HepG2 (cell line): Measurements from ENCODE around the gene PHC1. TPM values are rescaled to one million over a fixed set of nuclear protein-coding genes. Genes with fewer than 3 reads are reported as not detected.

Experiments
- AGO2 ChIP-seq: fragments of 200-400 bp; formaldehyde crosslinking; optimal IDR thresholded peaks from 2 replicates; pipeline ENCODE3; 2017; ENCODE audit warnings: mild to moderate bottlenecking, low read depth, low read length, moderate library complexity
- AHDC1 ChIP-seq: sonication (generic); formaldehyde crosslinking; IDR thresholded peaks from 2 replicates; pipeline ENCODE4 v1.5.1; 2020; ENCODE audit warnings: mild to moderate bottlenecking, missing genetic modification reagents, borderline replicate concordance
- DNMT1 ChIP-seq: sonication (generic); formaldehyde crosslinking; IDR thresholded peaks from 2 replicates; pipeline ENCODE4 v1.5.1; 2020; ENCODE audit warnings: mild to moderate bottlenecking, missing genetic modification reagents
- HMGXB4 ChIP-seq, 2 experiments: sonication (generic) in 1 of 2; formaldehyde crosslinking in 1 of 2; IDR thresholded peaks; 2 replicates each; pipeline versions ENCODE4 v1.4.0 to v1.6.1; 2018 to 2020; ENCODE audit warnings: missing genetic modification reagents in 2 of 2, borderline replicate concordance in 1 of 2, low read depth in 1 of 2, mild to moderate bottlenecking in 1 of 2, missing biosample characterization in 1 of 2
- MAZ ChIP-seq, 2 experiments: sonication (generic) in 1 of 2; formaldehyde crosslinking in 1 of 2; IDR thresholded peaks; 2 replicates each; pipeline versions ENCODE4 v1.5.0 to v1.6.1; 2012 to 2020; ENCODE audit warnings: low read depth in 2 of 2, mild to moderate bottlenecking in 2 of 2, borderline replicate concordance in 1 of 2, improper control_type of control experiment in 1 of 2, low read length in 1 of 2, missing genetic modification reagents in 1 of 2, moderate library complexity in 1 of 2
- MEF2D ChIP-seq: sonication (generic); formaldehyde crosslinking; IDR thresholded peaks from 2 replicates; pipeline ENCODE4 v1.5.1; 2020; ENCODE audit warnings: mild to moderate bottlenecking, missing genetic modification reagents
- PHF20 ChIP-seq: sonication (generic); formaldehyde crosslinking; IDR thresholded peaks from 2 replicates; pipeline ENCODE4 v1.5.0; 2020; ENCODE audit warnings: mild to moderate bottlenecking, missing genetic modification reagents
- PHF21A ChIP-seq: sonication (generic); formaldehyde crosslinking; IDR thresholded peaks from 2 replicates; pipeline ENCODE4 v1.5.0; 2020; ENCODE audit warnings: mild to moderate bottlenecking, missing genetic modification reagents
- TEAD3 ChIP-seq: optimal IDR thresholded peaks from 2 replicates; pipeline ENCODE3; 2016; ENCODE audit warnings: borderline replicate concordance
- ZBTB38 ChIP-seq: sonication (generic); formaldehyde crosslinking; IDR thresholded peaks from 2 replicates; pipeline ENCODE4 v1.5.1; 2020; ENCODE audit warnings: mild to moderate bottlenecking, missing genetic modification reagents
- ZBTB4 ChIP-seq: sonication (generic); formaldehyde crosslinking; IDR thresholded peaks from 2 replicates; pipeline ENCODE4 v1.4.0; 2020; ENCODE audit warnings: missing genetic modification reagents, mild to moderate bottlenecking, borderline replicate concordance
- ZNF282 ChIP-seq: fragments of 450-650 bp; IDR thresholded peaks from 2 replicates; pipeline ENCODE4 v1.6.1; 2018; ENCODE audit not compliant: partially characterized antibody
- ZNF550 ChIP-seq: sonication (generic); formaldehyde crosslinking; IDR thresholded peaks from 2 replicates; pipeline ENCODE4 v1.4.0; 2020; ENCODE audit warnings: mild to moderate bottlenecking, missing genetic modification reagents, borderline replicate concordance
- ZNF790 ChIP-seq: sonication (generic); formaldehyde crosslinking; IDR thresholded peaks from 2 replicates; pipeline ENCODE4 v1.8.0; 2022; ENCODE audit warnings: missing genetic modification reagents, mild to moderate bottlenecking, borderline replicate concordance
- ZSCAN22 ChIP-seq: sonication (generic); formaldehyde crosslinking; IDR thresholded peaks from 2 replicates; pipeline ENCODE4 v1.4.0; 2020; ENCODE audit warnings: mild to moderate bottlenecking, missing genetic modification reagents
- polyA plus RNA-seq, 8 experiments: library from polyadenylated mRNA; depleted of rRNA in 3 of 8; stranded (reverse) in 7 of 8; unstranded in 1 of 8; fragments of >200 nt; fragmentation: Illumina TruSeq in 4 of 8; extraction: Trizol in 4 of 8; gene quantifications; 2 replicates each; pipeline versions ENCODE4 v1.2.1 to v1.2.3, GENCODE V29; 2011 to 2016; ENCODE audit warnings: low read depth in 4 of 8, missing spikeins in 1 of 8, mixed read lengths in 1 of 8; ENCODE audit not compliant: insufficient read depth in 1 of 8
- total RNA-seq, 5 experiments: library from RNA; depleted of rRNA; stranded (reverse); fragments of >200 nt; fragmentation: Illumina TruSeq; extraction: Trizol; gene quantifications; 2 replicates each; pipeline ENCODE4 v1.2.3, GENCODE V29; 2016; ENCODE audit warnings: low read depth in 1 of 5

Gene PHC1
- total and polyA plus RNA-seq, 2 of the 13 experiments (the other 11 are each of a cell fraction or from before 2014, with no cell fraction given), result 9.4 to 35.0 TPM

GRCh38 chr12:8914716-8915526, 612 bp downstream of the PHC1 start (continued):
- TF ChIP-seq AGO2 (no peak), ZNF282 (no peak), PHF21A (CRISPR knock-in tag) (no peak), AHDC1 (no peak), ZBTB4 (CRISPR knock-in tag) (no peak), MEF2D (CRISPR knock-in tag) (no peak), ZSCAN22 (CRISPR knock-in tag) (no peak), PHF20 (CRISPR knock-in tag) (no peak), TEAD3 (CRISPR knock-in tag) (no peak), DNMT1 (CRISPR knock-in tag) (no peak), ZNF550 (CRISPR knock-in tag) (no peak), ZNF790 (CRISPR knock-in tag) (no peak), MAZ (IDR thresholded peaks at IDR 0.05; ENCODE audit: borderline replicate concordance, low read depth, low read length) (no peak), MAZ (CRISPR knock-in tag; IDR thresholded peaks at IDR 0.05; ENCODE audit: low read depth) (peak; percentile 69), HMGXB4 (CRISPR knock-in tag; IDR thresholded peaks at IDR 0.05; ENCODE audit: borderline replicate concordance in 1 of 2, low read depth in 1 of 2) (0 out of 4 replicates have a peak, but pooled peaks of 1 of the 2 experiments have one; percentile 16), ZBTB38 (CRISPR knock-in tag) (no peak)
